ENCODE results near the gene FKBP14. TPM values are rescaled to one million over a fixed set of nuclear protein-coding genes. Genes with fewer than 3 reads are reported as not detected.
"Not testable (repeated sequence)": the region's sequence is repeated elsewhere in the genome, so short reads cannot be mapped to it uniquely, and the experiment has no call there.

The FKBP14 gene
- total RNA-seq, 4 donors from 2014 or later = 5.8 to 10.9 (median 9.1) TPM

DNA sequence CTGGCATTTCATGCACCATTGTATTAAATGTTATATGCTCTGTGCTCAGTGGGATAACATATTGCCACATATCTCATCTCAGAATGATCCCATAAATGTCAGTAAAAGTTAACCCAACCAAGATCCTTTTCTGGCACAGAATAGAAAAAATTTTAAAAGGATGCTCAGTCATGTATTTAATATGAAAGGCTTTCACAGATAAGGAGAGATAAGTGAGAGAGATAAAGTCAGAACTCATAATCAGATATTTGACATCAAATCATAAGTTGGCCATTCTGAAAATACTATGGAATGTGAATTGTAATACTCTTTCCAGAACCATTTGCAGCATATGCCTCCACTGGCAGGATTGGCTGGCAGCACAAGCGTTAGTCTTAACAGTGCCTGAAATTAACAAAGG, 40.2 kb upstream of the FKBP14 start:
- ATAC-seq (ENCODE audit: low FRiP score) (no peak), DNase-seq (ENCODE audit: low spot score) (no peak)
- TF ChIP-seq, protein P1, sequence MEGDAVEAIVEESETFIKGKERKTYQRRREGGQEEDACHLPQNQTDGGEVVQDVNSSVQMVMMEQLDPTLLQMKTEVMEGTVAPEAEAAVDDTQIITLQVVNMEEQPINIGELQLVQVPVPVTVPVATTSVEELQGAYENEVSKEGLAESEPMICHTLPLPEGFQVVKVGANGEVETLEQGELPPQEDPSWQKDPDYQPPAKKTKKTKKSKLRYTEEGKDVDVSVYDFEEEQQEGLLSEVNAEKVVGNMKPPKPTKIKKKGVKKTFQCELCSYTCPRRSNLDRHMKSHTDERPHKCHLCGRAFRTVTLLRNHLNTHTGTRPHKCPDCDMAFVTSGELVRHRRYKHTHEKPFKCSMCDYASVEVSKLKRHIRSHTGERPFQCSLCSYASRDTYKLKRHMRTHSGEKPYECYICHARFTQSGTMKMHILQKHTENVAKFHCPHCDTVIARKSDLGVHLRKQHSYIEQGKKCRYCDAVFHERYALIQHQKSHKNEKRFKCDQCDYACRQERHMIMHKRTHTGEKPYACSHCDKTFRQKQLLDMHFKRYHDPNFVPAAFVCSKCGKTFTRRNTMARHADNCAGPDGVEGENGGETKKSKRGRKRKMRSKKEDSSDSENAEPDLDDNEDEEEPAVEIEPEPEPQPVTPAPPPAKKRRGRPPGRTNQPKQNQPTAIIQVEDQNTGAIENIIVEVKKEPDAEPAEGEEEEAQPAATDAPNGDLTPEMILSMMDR (IDR thresholded peaks at IDR 0.05) = no peak

DNA sequence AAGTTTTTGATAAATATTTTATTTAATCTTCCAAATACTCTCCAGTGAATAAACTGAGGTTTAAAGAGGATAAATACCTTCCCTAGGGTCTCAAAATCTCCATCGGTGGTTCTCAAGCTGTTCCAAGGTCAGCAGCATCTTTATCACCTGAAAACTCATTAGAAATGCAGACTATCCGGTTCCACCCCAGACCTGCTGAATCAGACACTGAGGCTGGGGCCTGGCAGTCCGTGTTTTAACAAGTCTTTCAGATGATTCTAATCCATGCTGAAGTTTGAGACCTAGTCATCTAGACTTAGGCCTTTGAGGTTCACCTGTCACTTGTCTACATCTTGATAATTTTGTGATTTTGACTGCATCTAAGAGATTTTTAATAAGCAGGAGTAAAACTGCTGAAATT, 39.2 kb upstream of the FKBP14 start:
- TF ChIP-seq, protein P1 (IDR thresholded peaks at IDR 0.05) = no peak
- DNase-seq (ENCODE audit: low spot score) (no peak), ATAC-seq (ENCODE audit: low FRiP score) (no peak)

DNA sequence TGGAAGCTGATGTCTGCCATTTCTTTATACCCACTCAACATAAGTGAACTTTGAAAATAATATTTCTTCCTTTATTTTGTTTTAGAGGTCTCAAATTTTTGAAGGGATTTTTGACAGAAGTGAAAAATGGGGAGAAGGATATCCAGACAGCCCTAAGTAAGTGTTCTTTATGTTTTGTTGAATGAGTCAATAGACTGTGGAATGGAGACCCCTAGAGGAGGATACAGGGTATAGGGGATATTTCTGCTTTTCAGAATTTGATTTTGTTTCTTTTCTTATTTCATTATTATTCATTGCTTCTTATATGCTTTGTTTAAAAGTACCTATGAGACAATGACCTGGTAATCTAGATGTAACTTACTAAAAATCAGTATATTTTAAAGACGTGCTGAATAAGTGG, 36.1 kb upstream of the FKBP14 start:
- ATAC-seq (ENCODE audit: low FRiP score) (peak; percentile 79), DNase-seq (ENCODE audit: low spot score) (no peak)
- TF ChIP-seq, protein P1 (IDR thresholded peaks at IDR 0.05) = no peak

DNA sequence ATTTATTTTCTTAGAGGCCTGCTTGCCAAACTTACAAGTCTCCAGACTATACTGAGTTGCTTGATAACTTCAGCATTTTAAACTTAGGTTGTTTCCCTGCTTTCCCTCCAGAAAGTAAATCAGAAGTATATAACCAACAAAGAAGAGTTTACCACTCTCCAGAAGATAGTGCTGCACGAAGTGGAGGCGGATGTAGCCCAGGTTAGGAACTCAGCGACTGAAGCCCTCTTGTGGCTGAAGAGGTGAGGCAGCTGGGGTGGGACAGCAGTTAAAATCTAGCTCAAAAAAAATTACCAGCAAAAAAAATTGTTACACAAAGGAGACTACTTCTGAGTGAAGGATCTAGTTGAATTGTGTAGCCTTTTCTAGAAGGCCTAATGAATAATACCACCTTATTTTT, 35.3 kb upstream of the FKBP14 start:
- peak; percentile 76 for ATAC-seq (ENCODE audit: low FRiP score)
- not testable (repeated sequence) for DNase-seq (ENCODE audit: low spot score)

DNA sequence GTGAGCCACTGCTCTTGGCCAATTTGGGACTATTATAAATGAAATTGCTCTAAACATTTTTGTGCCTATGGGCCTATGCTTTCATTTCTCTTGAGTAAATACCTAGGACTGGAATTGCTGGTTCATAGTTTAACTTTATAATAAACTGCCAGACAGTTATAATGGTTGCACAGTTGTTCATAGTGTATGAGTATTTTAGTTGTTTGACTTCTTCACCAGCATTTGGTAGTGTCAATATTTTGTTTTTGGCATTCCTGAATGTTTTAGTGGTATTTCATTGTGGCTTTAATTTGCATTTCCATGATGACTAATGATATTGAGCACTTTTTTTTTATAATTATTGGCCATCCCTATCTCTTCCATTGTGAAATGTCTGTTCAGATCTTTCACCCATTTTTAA, 31.2 kb upstream of the FKBP14 start:
- ATAC-seq (ENCODE audit: low FRiP score) (no peak), DNase-seq (ENCODE audit: low spot score) (no peak)
- TF ChIP-seq, protein P1 (IDR thresholded peaks at IDR 0.05) = no peak

DNA sequence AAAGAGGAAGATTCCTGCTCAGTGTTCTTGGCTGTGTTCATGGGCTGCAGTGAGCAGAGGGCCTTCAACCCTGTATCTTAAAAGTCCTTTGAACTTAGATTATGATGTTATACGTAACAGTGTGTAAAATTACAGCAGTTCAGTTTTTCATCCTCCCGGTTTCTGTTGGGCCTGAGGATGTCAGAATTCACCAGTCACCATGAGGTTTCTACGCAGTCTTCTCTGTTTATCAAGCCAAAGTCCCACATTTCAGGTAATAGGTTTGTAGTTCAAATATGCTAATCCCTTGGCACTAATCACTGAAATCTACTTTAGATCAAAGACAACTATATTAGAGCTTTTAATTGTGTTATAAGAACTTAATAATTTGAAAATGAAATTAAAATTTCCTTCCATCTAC, 26.6 kb upstream of the FKBP14 start:
- ATAC-seq (ENCODE audit: low FRiP score) (no peak), DNase-seq (ENCODE audit: low spot score) (no peak)
- TF ChIP-seq, protein P1 (IDR thresholded peaks at IDR 0.05) = no peak

DNA sequence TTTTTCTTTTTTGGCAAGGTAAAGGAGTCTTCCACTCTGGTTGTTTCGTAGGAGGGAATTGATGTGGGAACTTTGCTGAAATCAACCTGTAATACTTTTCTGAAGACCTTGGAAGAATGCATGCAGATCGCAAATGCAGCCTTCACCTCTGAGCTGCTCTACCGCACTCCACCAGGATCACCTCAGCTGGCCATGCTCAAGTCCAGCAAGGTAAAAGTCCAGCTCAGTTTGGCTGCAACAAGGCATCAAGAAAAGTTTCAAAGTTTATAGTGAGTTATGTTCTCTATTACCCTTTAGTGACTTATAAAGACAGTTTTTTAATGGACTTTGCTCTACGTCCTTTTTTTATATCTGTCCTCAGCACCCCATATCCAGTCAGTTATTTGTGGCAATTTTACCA, 22.7 kb upstream of the FKBP14 start:
- no peak for DNase-seq (ENCODE audit: low spot score)
- ATAC-seq (ENCODE audit: low FRiP score) = no peak
- TF ChIP-seq, protein P1 (IDR thresholded peaks at IDR 0.05) = no peak

DNA sequence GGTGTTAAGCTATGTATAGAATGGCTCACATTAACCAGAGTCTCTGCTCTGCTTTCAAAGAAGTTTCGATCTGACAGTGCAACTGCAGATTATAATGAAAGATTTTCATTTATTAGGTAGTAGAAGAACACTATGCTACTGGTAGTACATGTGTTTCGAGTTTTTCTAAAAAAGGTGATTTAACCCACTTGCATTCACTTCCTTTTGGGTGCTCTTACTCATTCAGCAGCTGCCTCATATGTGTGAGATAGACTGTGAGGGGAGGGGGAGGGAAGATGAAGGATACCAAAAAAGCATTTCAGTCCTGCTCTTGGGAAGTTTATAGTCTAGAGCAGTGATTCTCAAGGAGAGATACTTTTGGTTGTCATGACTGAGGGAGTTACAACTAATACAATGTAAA, 22.1 kb upstream of the FKBP14 start:
- DNase-seq (ENCODE audit: low spot score) = no peak
- ATAC-seq (ENCODE audit: low FRiP score) = no peak
- TF ChIP-seq, protein P1 (IDR thresholded peaks at IDR 0.05) = no peak

All from omental fat pad (tissue), 4 donors.